ENCODE data around the gene NDUFA5.

NDUFA5 gene

DNA sequence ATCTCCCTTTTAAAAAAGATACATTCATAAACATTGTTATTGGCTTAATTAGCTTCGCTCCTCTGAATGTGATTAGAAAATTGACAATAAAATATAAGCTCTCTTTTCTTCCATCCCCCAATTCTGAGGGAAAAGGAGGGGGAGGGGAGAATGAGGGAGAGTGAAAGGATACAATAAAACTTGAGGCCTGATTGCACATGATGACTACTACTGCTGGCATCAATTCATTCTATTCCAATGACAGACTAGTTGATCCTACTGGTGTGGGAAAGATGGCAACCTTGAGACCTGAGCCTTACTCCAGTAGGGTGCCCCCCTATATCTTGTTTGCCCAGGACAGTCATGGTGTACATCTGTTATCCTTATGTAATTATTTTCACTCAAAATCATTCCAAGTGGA is 18.7 kb downstream of the NDUFA5 start:
- Histone ChIP-seq H4K91ac (ENCODE audit: low read depth, low read length, poor library complexity) (no peak overlapping the region), H2BK12ac (ENCODE audit: low read length) (no peak overlapping the region)

DNA sequence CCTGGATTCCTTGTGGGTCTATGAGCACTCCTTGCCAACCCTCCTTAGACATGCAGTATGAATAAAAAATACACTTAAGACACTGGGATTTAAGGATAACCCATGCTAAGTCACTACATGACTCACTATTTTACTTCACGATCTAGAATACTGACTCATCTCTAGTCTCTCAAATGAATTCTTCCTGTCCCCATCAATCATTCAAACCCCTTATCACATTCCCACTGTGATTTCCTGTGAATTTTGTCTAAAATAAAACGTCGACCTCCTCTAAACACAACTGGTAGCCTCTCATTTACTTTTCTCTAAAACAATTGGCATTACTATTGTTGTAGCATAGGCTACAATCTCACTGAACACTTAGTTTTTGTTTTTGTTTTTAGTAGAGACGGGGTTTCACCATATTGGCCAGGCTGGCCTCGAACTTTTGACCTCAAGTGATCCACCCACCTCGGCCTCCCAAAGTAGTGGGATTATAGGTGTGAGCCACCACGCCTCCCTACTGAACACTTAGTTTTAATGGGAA is 19.4 kb downstream of the NDUFA5 start:
- no peak overlapping the region for H3K4ac ChIP-seq (ENCODE audit: low read length)
- H4K8ac ChIP-seq (ENCODE audit: low read depth, low read length), result no peak overlapping the region
- H3K79me1 ChIP-seq (ENCODE audit: low read depth, low read length), result no peaks in the 10 kb centered on the region
- no peak overlapping the region for H3K9ac ChIP-seq (ENCODE audit: low read depth, low read length, poor library complexity)
- no peak overlapping the region for H3K23ac ChIP-seq (ENCODE audit: low read depth, low read length, poor library complexity)
- no peak overlapping the region for H3K27ac ChIP-seq (replicated peaks; ENCODE audit: low read length)
- no peaks in the 10 kb centered on the region for H3K27me3 ChIP-seq (ENCODE audit: control insufficient read depth in 3 of 3, insufficient read depth in 3 of 3, low read depth in 1 of 3, low read length in 3 of 3)
- H2BK12ac ChIP-seq (ENCODE audit: low read length), result no peak overlapping the region
- H2AK5ac ChIP-seq (ENCODE audit: low read depth, low read length), result no peak overlapping the region
- H3K4me1 ChIP-seq (ENCODE audit: control insufficient read depth in 2 of 2, insufficient read depth in 1 of 2, low read depth in 1 of 2, low read length in 2 of 2), result peaks cover 0 to 1% of the 10 kb centered on the region in 2 donors
- H2AFZ ChIP-seq (ENCODE audit: low read length), result no peak overlapping the region
- no peak for DNase-seq (ENCODE audit: low spot score)
- no peak overlapping the region for H2BK5ac ChIP-seq (ENCODE audit: low read length)
- H3K4me2 ChIP-seq (ENCODE audit: insufficient read depth, low read length, poor library complexity, severe bottlenecking), result no peak overlapping the region
- no CpG with 5 or more reads among the region's 7 CpGs for WGBS, 2 donors (ENCODE audit: extremely low coverage in 2 of 2, insufficient read length in 2 of 2, insufficient replicate concordance in 1 of 2)
- H3K18ac ChIP-seq (ENCODE audit: low read length), result no peak overlapping the region
- H3K14ac ChIP-seq (ENCODE audit: low read length), result no peak overlapping the region
- H3K9me3 ChIP-seq (replicated peaks in 1 of 2; ENCODE audit: control insufficient read depth in 2 of 2, insufficient read depth in 1 of 2, low read depth in 1 of 2, low read length in 2 of 2), result no peaks in the 10 kb centered on the region
- peaks cover 2 to 18% of the 10 kb centered on the region in 2 donors for H3K36me3 ChIP-seq (replicated peaks in 1 of 2; ENCODE audit: control insufficient read depth in 2 of 2, insufficient read depth in 2 of 2, low read length in 2 of 2)
- H4K91ac ChIP-seq (ENCODE audit: low read depth, low read length, poor library complexity), result no peak overlapping the region
- H2BK15ac ChIP-seq (ENCODE audit: low read length), result no peak overlapping the region
- H3K4me3 ChIP-seq (ENCODE audit: low read length in 2 of 2), result no peak overlapping the region
- H2BK120ac ChIP-seq (ENCODE audit: low read depth, low read length), result no peak overlapping the region

More for the DNA sequence above, 18.7 kb downstream of the NDUFA5 start:
- H2AK5ac ChIP-seq (ENCODE audit: low read depth, low read length), result no peak overlapping the region
- H3K14ac ChIP-seq (ENCODE audit: low read length), result no peak overlapping the region
- H3K4me1 ChIP-seq (ENCODE audit: control insufficient read depth in 2 of 2, insufficient read depth in 1 of 2, low read depth in 1 of 2, low read length in 2 of 2), result peaks cover 0 to under 1% of the 10 kb centered on the region in 2 donors
- H3K27ac ChIP-seq (replicated peaks; ENCODE audit: low read length), result no peak overlapping the region
- no peak overlapping the region for H2BK120ac ChIP-seq (ENCODE audit: low read depth, low read length)
- no peak overlapping the region for H3K23ac ChIP-seq (ENCODE audit: low read depth, low read length, poor library complexity)
- H4K8ac ChIP-seq (ENCODE audit: low read depth, low read length), result no peak overlapping the region
- H2BK15ac ChIP-seq (ENCODE audit: low read length), result no peak overlapping the region
- no peak overlapping the region for H3K9ac ChIP-seq (ENCODE audit: low read depth, low read length, poor library complexity)
- no peak overlapping the region for H3K4me2 ChIP-seq (ENCODE audit: insufficient read depth, low read length, poor library complexity, severe bottlenecking)
- no peaks in the 10 kb centered on the region for H3K27me3 ChIP-seq (ENCODE audit: control insufficient read depth in 3 of 3, insufficient read depth in 3 of 3, low read depth in 1 of 3, low read length in 3 of 3)
- H3K79me1 ChIP-seq (ENCODE audit: low read depth, low read length), result no peaks in the 10 kb centered on the region
- H3K18ac ChIP-seq (ENCODE audit: low read length), result no peak overlapping the region
- no CpG with 5 or more reads among the region's 1 CpG for WGBS, 2 donors (ENCODE audit: extremely low coverage in 2 of 2, insufficient read length in 2 of 2, insufficient replicate concordance in 1 of 2)
- DNase-seq (ENCODE audit: low spot score), result no peak
- H3K9me3 ChIP-seq (replicated peaks in 1 of 2; ENCODE audit: control insufficient read depth in 2 of 2, insufficient read depth in 1 of 2, low read depth in 1 of 2, low read length in 2 of 2), result no peaks in the 10 kb centered on the region
- H2BK5ac ChIP-seq (ENCODE audit: low read length), result no peak overlapping the region
- H3K36me3 ChIP-seq (replicated peaks in 1 of 2; ENCODE audit: control insufficient read depth in 2 of 2, insufficient read depth in 2 of 2, low read length in 2 of 2), result peaks cover 2 to 23% of the 10 kb centered on the region in 2 donors
- no peak overlapping the region for H3K4ac ChIP-seq (ENCODE audit: low read length)
- H3K4me3 ChIP-seq (ENCODE audit: low read length in 2 of 2), result no peak overlapping the region
- no peak overlapping the region for H2AFZ ChIP-seq (ENCODE audit: low read length)

DNA sequence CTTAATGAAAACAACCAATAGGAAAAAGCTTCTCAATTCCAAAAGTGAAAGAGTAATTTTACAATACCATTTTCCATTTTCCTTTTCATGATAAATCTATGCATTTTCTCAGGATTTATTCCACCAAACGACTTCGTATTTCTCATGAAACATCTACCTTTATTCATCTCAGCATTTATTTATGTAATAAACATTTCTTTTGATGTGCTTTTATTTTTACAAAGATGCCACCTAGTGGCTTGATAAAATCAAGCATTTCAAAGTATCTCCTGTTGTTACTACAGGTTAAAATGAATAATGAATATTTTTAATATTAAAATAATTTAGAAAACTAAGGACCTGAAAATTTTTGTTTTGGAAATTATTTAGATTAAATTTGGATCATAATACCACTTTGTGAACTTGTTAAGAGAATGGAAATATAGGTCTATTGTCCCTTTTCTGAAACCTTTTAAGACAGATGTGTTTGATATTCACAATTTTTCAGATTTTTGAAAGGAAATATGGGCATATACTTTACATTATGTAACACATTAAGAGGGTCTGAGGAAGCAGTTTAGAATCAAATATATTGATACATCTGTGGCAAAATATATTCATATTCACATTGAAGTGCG is 20.5 kb downstream of the NDUFA5 start:
- no peak overlapping the region for H3K23ac ChIP-seq (ENCODE audit: low read depth, low read length, poor library complexity)
- no peaks in the 10 kb centered on the region for H3K9me3 ChIP-seq (replicated peaks in 1 of 2; ENCODE audit: control insufficient read depth in 2 of 2, insufficient read depth in 1 of 2, low read depth in 1 of 2, low read length in 2 of 2)
- no peak overlapping the region for H3K18ac ChIP-seq (ENCODE audit: low read length)
- H3K9ac ChIP-seq (ENCODE audit: low read depth, low read length, poor library complexity), result no peak overlapping the region
- 100% methylated on average over 2 of the region's 3 CpGs; no CpG with 5 or more reads in 1 of the 2 donors for WGBS, 2 donors (ENCODE audit: extremely low coverage in 2 of 2, insufficient read length in 2 of 2, insufficient replicate concordance in 1 of 2)
- no peak overlapping the region for H2AK5ac ChIP-seq (ENCODE audit: low read depth, low read length)
- no peak overlapping the region for H4K8ac ChIP-seq (ENCODE audit: low read depth, low read length)
- no peak for DNase-seq (ENCODE audit: low spot score)
- H2BK15ac ChIP-seq (ENCODE audit: low read length), result no peak overlapping the region
- H3K79me1 ChIP-seq (ENCODE audit: low read depth, low read length), result no peaks in the 10 kb centered on the region
- no peak overlapping the region for H2BK5ac ChIP-seq (ENCODE audit: low read length)
- no peak overlapping the region for H3K27ac ChIP-seq (replicated peaks; ENCODE audit: low read length)
- no peak overlapping the region for H4K91ac ChIP-seq (ENCODE audit: low read depth, low read length, poor library complexity)
- no peak overlapping the region for H3K4me3 ChIP-seq (ENCODE audit: low read length in 2 of 2)
- H2AFZ ChIP-seq (ENCODE audit: low read length), result no peak overlapping the region
- H3K4me2 ChIP-seq (ENCODE audit: insufficient read depth, low read length, poor library complexity, severe bottlenecking), result no peak overlapping the region
- H3K36me3 ChIP-seq (replicated peaks in 1 of 2; ENCODE audit: control insufficient read depth in 2 of 2, insufficient read depth in 2 of 2, low read length in 2 of 2), result peaks cover 0 to 7% of the 10 kb centered on the region in 2 donors
- no peaks in the 10 kb centered on the region for H3K27me3 ChIP-seq (ENCODE audit: control insufficient read depth in 3 of 3, insufficient read depth in 3 of 3, low read depth in 1 of 3, low read length in 3 of 3)
- H2BK120ac ChIP-seq (ENCODE audit: low read depth, low read length), result no peak overlapping the region
- no peak overlapping the region for H2BK12ac ChIP-seq (ENCODE audit: low read length)
- no peak overlapping the region for H3K4ac ChIP-seq (ENCODE audit: low read length)
- peaks cover 0 to 1% of the 10 kb centered on the region in 2 donors for H3K4me1 ChIP-seq (ENCODE audit: control insufficient read depth in 2 of 2, insufficient read depth in 1 of 2, low read depth in 1 of 2, low read length in 2 of 2)
- no peak overlapping the region for H3K14ac ChIP-seq (ENCODE audit: low read length)

DNA sequence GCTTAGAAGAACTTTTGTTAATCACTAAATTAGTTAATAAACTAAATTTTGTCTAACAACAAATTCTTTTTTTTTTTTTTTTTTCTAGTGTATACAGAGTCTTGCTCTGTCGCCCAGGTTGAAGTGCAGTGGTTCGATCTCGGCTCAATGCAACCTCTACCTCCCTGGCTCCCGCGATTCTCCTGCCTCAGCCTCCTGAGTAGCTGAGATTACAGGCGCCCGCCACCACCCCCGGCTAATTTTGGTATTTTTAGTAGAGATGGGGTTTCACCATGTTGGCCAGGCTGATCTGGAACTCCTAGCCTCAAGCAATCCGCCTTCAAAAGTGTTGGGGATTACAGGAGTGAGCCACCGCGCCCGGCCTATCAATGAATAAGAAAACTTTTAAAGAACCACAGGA is 22.1 kb downstream of the NDUFA5 start:
- Histone ChIP-seq H3K9me3 (replicated peaks in 1 of 2; ENCODE audit: control insufficient read depth in 2 of 2, insufficient read depth in 1 of 2, low read depth in 1 of 2, low read length in 2 of 2) (no peaks in the 10 kb centered on the region), H2AK5ac (ENCODE audit: low read depth, low read length) (no peak overlapping the region), H2AFZ (ENCODE audit: low read length) (peak overlapping the region; percentile 96), H3K4me3 (ENCODE audit: low read length in 2 of 2) (peak overlapping the region in 1 of 2 donors; percentile 67), H2BK15ac (ENCODE audit: low read length) (no peak overlapping the region), H2BK5ac (ENCODE audit: low read length) (no peak overlapping the region), H3K36me3 (replicated peaks in 1 of 2; ENCODE audit: control insufficient read depth in 2 of 2, insufficient read depth in 2 of 2, low read length in 2 of 2) (peaks cover 0 to 3% of the 10 kb centered on the region in 2 donors), H3K79me1 (ENCODE audit: low read depth, low read length) (no peaks in the 10 kb centered on the region), H4K91ac (ENCODE audit: low read depth, low read length, poor library complexity) (no peak overlapping the region), H3K9ac (ENCODE audit: low read depth, low read length, poor library complexity) (no peak overlapping the region), H3K27me3 (ENCODE audit: control insufficient read depth in 3 of 3, insufficient read depth in 3 of 3, low read depth in 1 of 3, low read length in 3 of 3) (no peaks in the 10 kb centered on the region), H3K14ac (ENCODE audit: low read length) (no peak overlapping the region), H3K4ac (ENCODE audit: low read length) (no peak overlapping the region), H3K27ac (replicated peaks; ENCODE audit: low read length) (no peak overlapping the region), H3K4me1 (ENCODE audit: control insufficient read depth in 2 of 2, insufficient read depth in 1 of 2, low read depth in 1 of 2, low read length in 2 of 2) (peaks cover 0 to 1% of the 10 kb centered on the region in 2 donors), H2BK120ac (ENCODE audit: low read depth, low read length) (no peak overlapping the region), H3K4me2 (ENCODE audit: insufficient read depth, low read length, poor library complexity, severe bottlenecking) (no peak overlapping the region), H2BK12ac (ENCODE audit: low read length) (no peak overlapping the region), H3K18ac (ENCODE audit: low read length) (no peak overlapping the region), H4K8ac (ENCODE audit: low read depth, low read length) (no peak overlapping the region), H3K23ac (ENCODE audit: low read depth, low read length, poor library complexity) (no peak overlapping the region)
- WGBS, 2 donors (ENCODE audit: extremely low coverage in 2 of 2, insufficient read length in 2 of 2, insufficient replicate concordance in 1 of 2), result no CpG with 5 or more reads among the region's 12 CpGs
- no peak for DNase-seq (ENCODE audit: low spot score)

All from neuronal stem cell (in vitro differentiated cells).